Measurements from ENCODE around the gene SCYL3.
"Not testable (repeated sequence)": the region's sequence is repeated elsewhere in the genome, so short reads cannot be mapped to it uniquely, and the experiment has no call there.

SCYL3 gene

GRCh38 chr1:169924063-169924462, 30.4 kb upstream of the SCYL3 start:
- no peaks in the 10 kb centered on the region for H3K79me2 ChIP-seq (ENCODE audit: insufficient read depth, low read depth)
- no peak overlapping the region for H2AFZ ChIP-seq (ENCODE audit: low read depth)
- H4K20me1 ChIP-seq (ENCODE audit: insufficient read depth): no peaks in the 10 kb centered on the region
- no peak overlapping the region for H3K27ac ChIP-seq
- no peak for TF ChIP-seq CTCF (conservative IDR thresholded peaks at IDR 0.05; ENCODE audit: low read depth, low read length)
- H3K27me3 ChIP-seq (ENCODE audit: insufficient read depth, low read depth): no peaks in the 10 kb centered on the region
- no peak overlapping the region for H3K4me2 ChIP-seq
- no peak overlapping the region for H3K9ac ChIP-seq
- H3K4me1 ChIP-seq (ENCODE audit: low read depth, poor library complexity, severe bottlenecking): peaks cover 2% of the 10 kb centered on the region
- H3K4me3 ChIP-seq (IDR thresholded peaks at IDR 0.05; ENCODE audit: insufficient read depth, low read depth, low read length): no peak overlapping the region
- no peaks in the 10 kb centered on the region for H3K36me3 ChIP-seq (ENCODE audit: insufficient read depth)

GRCh38 chr1:169921080-169921479, 27.4 kb upstream of the SCYL3 start:
- Histone ChIP-seq H3K27me3 (ENCODE audit: insufficient read depth, low read depth) (no peaks in the 10 kb centered on the region), H3K79me2 (ENCODE audit: insufficient read depth, low read depth) (no peaks in the 10 kb centered on the region), H3K36me3 (ENCODE audit: insufficient read depth) (no peaks in the 10 kb centered on the region), H3K27ac (no peak overlapping the region), H3K4me1 (ENCODE audit: low read depth, poor library complexity, severe bottlenecking) (peaks cover 8% of the 10 kb centered on the region), H3K9ac (no peak overlapping the region), H3K4me3 (IDR thresholded peaks at IDR 0.05; ENCODE audit: insufficient read depth, low read depth, low read length) (no peak overlapping the region), H4K20me1 (ENCODE audit: insufficient read depth) (no peaks in the 10 kb centered on the region), H2AFZ (ENCODE audit: low read depth) (no peak overlapping the region), H3K4me2 (no peak overlapping the region)
- TF ChIP-seq CTCF (conservative IDR thresholded peaks at IDR 0.05; ENCODE audit: low read depth, low read length): no peak

- Histone ChIP-seq H3K4me3 (IDR thresholded peaks at IDR 0.05; ENCODE audit: insufficient read depth, low read depth, low read length) (no peak overlapping the region), H3K4me2 (no peak overlapping the region), H3K27ac (no peak overlapping the region), H3K27me3 (ENCODE audit: insufficient read depth, low read depth) (no peaks in the 10 kb centered on the region), H3K79me2 (ENCODE audit: insufficient read depth, low read depth) (no peaks in the 10 kb centered on the region), H2AFZ (ENCODE audit: low read depth) (no peak overlapping the region), H3K36me3 (ENCODE audit: insufficient read depth) (no peaks in the 10 kb centered on the region), H3K9ac (no peak overlapping the region), H3K4me1 (ENCODE audit: low read depth, poor library complexity, severe bottlenecking) (peaks cover 25% of the 10 kb centered on the region), H4K20me1 (ENCODE audit: insufficient read depth) (no peaks in the 10 kb centered on the region)
- TF ChIP-seq CTCF (conservative IDR thresholded peaks at IDR 0.05; ENCODE audit: low read depth, low read length): no peak
Observed at GRCh38 chr1:169918927-169919326, 25.2 kb upstream of the SCYL3 start.

GRCh38 chr1:169918220-169918619, 24.5 kb upstream of the SCYL3 start:
- H3K4me1 ChIP-seq (ENCODE audit: low read depth, poor library complexity, severe bottlenecking): peaks cover 25% of the 10 kb centered on the region
- not testable (repeated sequence) for H2AFZ ChIP-seq (ENCODE audit: low read depth); H3K36me3 ChIP-seq (ENCODE audit: insufficient read depth); H3K4me2 ChIP-seq; H3K27me3 ChIP-seq (ENCODE audit: insufficient read depth, low read depth); H4K20me1 ChIP-seq (ENCODE audit: insufficient read depth); H3K27ac ChIP-seq; H3K4me3 ChIP-seq (IDR thresholded peaks at IDR 0.05; ENCODE audit: insufficient read depth, low read depth, low read length); H3K9ac ChIP-seq; H3K79me2 ChIP-seq (ENCODE audit: insufficient read depth, low read depth)

- no peaks in the 10 kb centered on the region for H3K79me2 ChIP-seq (ENCODE audit: insufficient read depth, low read depth)
- peaks cover 25% of the 10 kb centered on the region for H3K4me1 ChIP-seq (ENCODE audit: low read depth, poor library complexity, severe bottlenecking)
- no peak overlapping the region; the same call in 1 of the 2 replicates for H3K27ac ChIP-seq
- no peak overlapping the region for H2AFZ ChIP-seq (ENCODE audit: low read depth)
- H4K20me1 ChIP-seq (ENCODE audit: insufficient read depth): no peaks in the 10 kb centered on the region
- H3K4me3 ChIP-seq (IDR thresholded peaks at IDR 0.05; ENCODE audit: insufficient read depth, low read depth, low read length): no peak overlapping the region
- H3K36me3 ChIP-seq (ENCODE audit: insufficient read depth): no peaks in the 10 kb centered on the region
- no peak for TF ChIP-seq CTCF (conservative IDR thresholded peaks at IDR 0.05; ENCODE audit: low read depth, low read length)
- peak overlapping the region; percentile 45; the same call in 1 of the 2 replicates for H3K4me2 ChIP-seq
- no peak overlapping the region for H3K9ac ChIP-seq
- H3K27me3 ChIP-seq (ENCODE audit: insufficient read depth, low read depth): no peaks in the 10 kb centered on the region
Observed at GRCh38 chr1:169915150-169915549, 21.5 kb upstream of the SCYL3 start.
